Smooth muscle cell (in vitro differentiated cells): ENCODE data around the gene CIDEB. TPM values are rescaled to one million over a fixed set of nuclear protein-coding genes. Genes with fewer than 3 reads are reported as not detected.
A peak's percentile ranks its signal among the peaks of the same experiment; 100 is the strongest.

Source experiments
- DNase-seq: peaks from one replicate; lab custom pipeline; 2025; ENCODE audit not compliant: unreplicated experiment; lab: John Stamatoyannopoulos, UW
- H2AFZ ChIP-seq: fragments of 200-600 bp; sonication (generic); 2 replicates; pipeline ENCODE4 v1.6.0; 2016; ENCODE audit warnings: antibody characterized with exemption, low read depth, mild to moderate bottlenecking
- H3F3A ChIP-seq: fragments of 200-600 bp; sonication (generic); 2 replicates; pipeline ENCODE4 v1.6.0; 2017; ENCODE audit warnings: antibody characterized with exemption, low read depth
- H3K27ac ChIP-seq: fragments of 200-600 bp; sonication (generic); 2 replicates; pipeline ENCODE4 v1.5.1; 2016; ENCODE audit warnings: low read depth, mild to moderate bottlenecking
- H3K27me3 ChIP-seq: fragments of 200-600 bp; sonication (generic); 2 replicates; pipeline ENCODE4 v1.6.1; 2016; ENCODE audit warnings: low read depth, mild to moderate bottlenecking
- H3K36me3 ChIP-seq: fragments of 200-600 bp; sonication (generic); 2 replicates; pipeline ENCODE4 v1.5.1; 2016; ENCODE audit warnings: low read depth
- H3K4me1 ChIP-seq: fragments of 200-600 bp; sonication (generic); 2 replicates; pipeline ENCODE4 v1.5.1; 2016; ENCODE audit warnings: low read depth
- H3K4me2 ChIP-seq: fragments of 200-600 bp; sonication (generic); 2 replicates; pipeline ENCODE4 v1.6.0; 2016; ENCODE audit warnings: mild to moderate bottlenecking
- H3K4me3 ChIP-seq: fragments of 200-600 bp; sonication (generic); 2 replicates; pipeline ENCODE4 v1.5.1; 2016; ENCODE audit warnings: mild to moderate bottlenecking
- H3K79me2 ChIP-seq: fragments of 200-600 bp; sonication (generic); 2 replicates; pipeline ENCODE4 v1.6.0; 2016; ENCODE audit warnings: low read depth, mild to moderate bottlenecking
- H3K9ac ChIP-seq: fragments of 200-600 bp; sonication (generic); 2 replicates; pipeline ENCODE4 v1.6.0; 2016; ENCODE audit warnings: low read depth
- H3K9me3 ChIP-seq: fragments of 200-600 bp; sonication (generic); replicated peaks from 2 replicates; pipeline ENCODE4 v1.5.1; 2016; ENCODE audit warnings: low read depth
- H4K20me1 ChIP-seq: fragments of 200-600 bp; sonication (generic); 2 replicates; pipeline ENCODE4 v1.6.0; 2016; ENCODE audit warnings: low read depth
- WGBS: methylation state at CpG from one replicate; pipeline ENCODE4 v1.1.7; 2016; ENCODE audit warnings: low lambda C conversion rate; 5-methylcytosine and 5-hydroxymethylcytosine counted together
- polyA plus RNA-seq: library from polyadenylated mRNA; unstranded; fragments of >200 nt; fragmentation: Nextera tagmentation; extraction: Ambion mirVana; gene quantifications from 2 replicates; pipeline ENCODE4 v1.2.1, GENCODE V29; 2016
- total RNA-seq: library from RNA; depleted of rRNA; stranded (reverse); fragments of >200 nt; gene quantifications from 2 replicates; pipeline ENCODE4 v1.2.3, GENCODE V29; 2014
- TF ChIP-seq, protein P1 (sequence below): fragments of 200-600 bp; sonication (generic); IDR thresholded peaks from 2 replicates; pipeline ENCODE4 v1.5.1; 2017; ENCODE audit warnings: borderline replicate concordance, mild to moderate bottlenecking, antibody characterized with exemption; ENCODE audit not compliant: insufficient read depth, poor library complexity, severe bottlenecking

Gene CIDEB
- total and polyA plus RNA-seq, 2 experiments from 2014 or later = not detected

GRCh38 chr14:24299255-24300191, 8.3 kb downstream of the CIDEB start, which contains the start of the genes DHRS1 and NOP9:
Gene DHRS1, minus strand, starts transcription at chr14:24299780. Its CDS starts 674 bp downstream, at chr14:24299106.
Gene NOP9, plus strand, starts transcription at chr14:24299850. Its CDS starts 105 bp downstream, at chr14:24299955.
- Histone ChIP-seq H3K9me3 (no peaks in the 10 kb centered on the region), H3K9ac (peak within 1 kb of the TSS; percentile 92), H3K27me3 (no peaks in the 10 kb centered on the region), H4K20me1 (no peaks in the 10 kb centered on the region), H3K4me1 (peaks cover 13% of the 10 kb centered on the region), H2AFZ (peak within 1 kb of the TSS; percentile 90), H3K4me3 (peak within 1 kb of the TSS; percentile 88), H3K4me2 (peak within 1 kb of the TSS; percentile 99), H3K79me2 (peaks cover 16% of the 10 kb centered on the region), H3K27ac (peak within 1 kb of the TSS; percentile 80), H3K36me3 (no peaks in the 10 kb centered on the region), H3F3A (peaks cover 7% of the 10 kb centered on the region)
- DNase-seq = peak; percentile 59
- TF ChIP-seq, protein P1, sequence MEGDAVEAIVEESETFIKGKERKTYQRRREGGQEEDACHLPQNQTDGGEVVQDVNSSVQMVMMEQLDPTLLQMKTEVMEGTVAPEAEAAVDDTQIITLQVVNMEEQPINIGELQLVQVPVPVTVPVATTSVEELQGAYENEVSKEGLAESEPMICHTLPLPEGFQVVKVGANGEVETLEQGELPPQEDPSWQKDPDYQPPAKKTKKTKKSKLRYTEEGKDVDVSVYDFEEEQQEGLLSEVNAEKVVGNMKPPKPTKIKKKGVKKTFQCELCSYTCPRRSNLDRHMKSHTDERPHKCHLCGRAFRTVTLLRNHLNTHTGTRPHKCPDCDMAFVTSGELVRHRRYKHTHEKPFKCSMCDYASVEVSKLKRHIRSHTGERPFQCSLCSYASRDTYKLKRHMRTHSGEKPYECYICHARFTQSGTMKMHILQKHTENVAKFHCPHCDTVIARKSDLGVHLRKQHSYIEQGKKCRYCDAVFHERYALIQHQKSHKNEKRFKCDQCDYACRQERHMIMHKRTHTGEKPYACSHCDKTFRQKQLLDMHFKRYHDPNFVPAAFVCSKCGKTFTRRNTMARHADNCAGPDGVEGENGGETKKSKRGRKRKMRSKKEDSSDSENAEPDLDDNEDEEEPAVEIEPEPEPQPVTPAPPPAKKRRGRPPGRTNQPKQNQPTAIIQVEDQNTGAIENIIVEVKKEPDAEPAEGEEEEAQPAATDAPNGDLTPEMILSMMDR = no peak
- 2% methylated on average over 64 of the region's 75 CpGs for WGBS

DNA sequence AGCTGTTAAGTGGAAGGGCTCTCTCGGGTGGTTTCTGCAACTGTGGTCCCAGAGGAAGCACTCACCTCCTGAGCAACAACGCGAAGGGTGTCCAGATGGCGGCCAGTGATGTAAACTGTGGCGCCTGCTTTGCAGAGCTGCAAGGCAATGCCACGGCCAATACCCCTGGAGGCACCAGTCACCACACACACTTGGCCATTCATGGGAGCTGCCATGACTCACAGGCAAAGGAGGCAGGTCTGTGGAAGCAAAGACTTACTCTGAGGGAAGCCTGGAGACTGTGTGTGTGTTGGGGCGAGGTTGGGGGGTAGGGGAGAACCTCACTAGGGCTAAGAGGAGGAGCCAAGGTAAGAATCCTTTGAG, 8.9 kb downstream of the CIDEB start:
- no peaks in the 10 kb centered on the region for H4K20me1 ChIP-seq

GRCh38 chr14:24297190-24297964, 10.4 kb downstream of the CIDEB start:
- no peaks in the 10 kb centered on the region for H3K27me3 ChIP-seq
- H3K79me2 ChIP-seq = peaks cover 16% of the 10 kb centered on the region
- H2AFZ ChIP-seq = no peak overlapping the region
- H4K20me1 ChIP-seq = no peaks in the 10 kb centered on the region
- H3K27ac ChIP-seq = peak overlapping the region; percentile 50
- H3K36me3 ChIP-seq = no peaks in the 10 kb centered on the region
- no peak for DNase-seq
- no peak overlapping the region for H3K4me2 ChIP-seq
- no peak overlapping the region for H3K9ac ChIP-seq
- TF ChIP-seq, protein P1 = peak; percentile 32
- H3K4me1 ChIP-seq = peaks cover 13% of the 10 kb centered on the region
- H3K4me3 ChIP-seq = no peak overlapping the region
- no peaks in the 10 kb centered on the region for H3K9me3 ChIP-seq
- 63% methylated on average over 5 of the region's 5 CpGs for WGBS
- H3F3A ChIP-seq = peaks cover 7% of the 10 kb centered on the region

More for the DNA sequence above, 8.9 kb downstream of the CIDEB start:
- H3K27me3 ChIP-seq = no peaks in the 10 kb centered on the region
- H3K4me1 ChIP-seq = peaks cover 13% of the 10 kb centered on the region
- peak overlapping the region; percentile 90 for H2AFZ ChIP-seq
- H3K36me3 ChIP-seq = no peaks in the 10 kb centered on the region
- H3F3A ChIP-seq = peaks cover 7% of the 10 kb centered on the region
- H3K4me2 ChIP-seq = peak overlapping the region; percentile 99
- H3K27ac ChIP-seq = peak overlapping the region; percentile 80
- H3K9ac ChIP-seq = peak overlapping the region; percentile 92
- TF ChIP-seq, protein P1 = no peak
- no peaks in the 10 kb centered on the region for H3K9me3 ChIP-seq
- DNase-seq = peak; percentile 17
- WGBS = 63% methylated on average over 7 of the region's 7 CpGs
- peak overlapping the region; percentile 88 for H3K4me3 ChIP-seq
- H3K79me2 ChIP-seq = peaks cover 16% of the 10 kb centered on the region
